H9 (cell line): ENCODE measurements around the gene HGF. TPM values are rescaled to one million over a fixed set of nuclear protein-coding genes. Genes with fewer than 3 reads are reported as not detected.

Experiments used
- DNase-seq: peaks from one replicate; pipeline ENCODE4 v3.0.0-alpha.2; 2017
- H2AFZ ChIP-seq: one replicate; pipeline ENCODE4 v1.6.1; 2013; ENCODE audit warnings: mild to moderate bottlenecking, low read length, control low read depth, moderate library complexity
- H2AK5ac ChIP-seq: 2 replicates; pipeline ENCODE4 v1.6.1; 2013; ENCODE audit warnings: low read length, control low read depth, mixed read lengths; ENCODE audit not compliant: insufficient read length
- H2BK120ac ChIP-seq: one replicate; pipeline ENCODE4 v1.6.1; 2013; ENCODE audit warnings: low read depth, mild to moderate bottlenecking, low read length, control low read depth, inconsistent platforms; ENCODE audit not compliant: poor library complexity, severe bottlenecking
- H2BK12ac ChIP-seq: 2 replicates; pipeline ENCODE4 v1.6.1; 2013; ENCODE audit warnings: low read length, control low read depth, mixed read lengths, low read depth; ENCODE audit not compliant: insufficient read length
- H2BK15ac ChIP-seq: 2 replicates; pipeline ENCODE4 v1.6.1; 2013; ENCODE audit warnings: low read depth, low read length, control low read depth
- H2BK20ac ChIP-seq: one replicate; pipeline ENCODE4 v1.6.1; 2013; ENCODE audit warnings: low read depth, mild to moderate bottlenecking, low read length, control low read depth, inconsistent platforms; ENCODE audit not compliant: poor library complexity, severe bottlenecking
- H2BK5ac ChIP-seq: 2 replicates; pipeline ENCODE4 v1.6.1; 2013; ENCODE audit warnings: low read length, control low read depth, mixed read lengths; ENCODE audit not compliant: insufficient read length
- H3K14ac ChIP-seq: 2 replicates; pipeline ENCODE4 v1.6.1; 2013; ENCODE audit warnings: low read length, control low read depth; ENCODE audit not compliant: insufficient read depth
- H3K18ac ChIP-seq: 2 replicates; pipeline ENCODE4 v1.6.1; 2013; ENCODE audit warnings: low read depth, mild to moderate bottlenecking, mixed read lengths, low read length, control low read depth; ENCODE audit not compliant: insufficient read length
- H3K23ac ChIP-seq: 2 replicates; pipeline ENCODE4 v1.6.1; 2013; ENCODE audit warnings: low read length, control low read depth, mixed read lengths, low read depth; ENCODE audit not compliant: insufficient read length
- H3K23me2 ChIP-seq: 2 replicates; pipeline ENCODE4 v1.6.1; 2013; ENCODE audit warnings: low read depth, mild to moderate bottlenecking, mixed read lengths, low read length, control low read depth; ENCODE audit not compliant: insufficient read length, poor library complexity, severe bottlenecking
- H3K27ac ChIP-seq: 2 replicates; pipeline ENCODE4 v1.5.1; 2013; ENCODE audit warnings: low read length, control low read depth, mixed read lengths, low read depth; ENCODE audit not compliant: insufficient read length
- H3K27me3 ChIP-seq: 2 replicates; pipeline ENCODE4 v1.6.1; 2013; ENCODE audit warnings: low read length, control low read depth, inconsistent platforms; ENCODE audit not compliant: insufficient read depth
- H3K4ac ChIP-seq: 2 replicates; pipeline ENCODE4 v1.6.1; 2013; ENCODE audit warnings: low read depth, mild to moderate bottlenecking, control low read depth, inconsistent platforms, low read length, moderate library complexity
- H3K4me1 ChIP-seq: 2 replicates; pipeline ENCODE4 v1.6.1; 2013; ENCODE audit warnings: low read length, control low read depth, inconsistent platforms; ENCODE audit not compliant: insufficient read depth
- H3K4me2 ChIP-seq: 2 replicates; pipeline ENCODE4 v1.6.1; 2013; ENCODE audit warnings: low read length, control low read depth, mixed read lengths; ENCODE audit not compliant: insufficient read length, insufficient read depth
- H3K56ac ChIP-seq: 2 replicates; pipeline ENCODE4 v1.6.1; 2013; ENCODE audit warnings: low read depth, mild to moderate bottlenecking, mixed read lengths, low read length, control low read depth; ENCODE audit not compliant: insufficient read length
- H3K79me1 ChIP-seq: 2 replicates; pipeline ENCODE4 v1.6.1; 2013; ENCODE audit warnings: low read depth, mild to moderate bottlenecking, moderate library complexity, low read length, control low read depth, inconsistent platforms; ENCODE audit not compliant: insufficient read depth, poor library complexity, severe bottlenecking
- H3K79me2 ChIP-seq: 2 replicates; pipeline ENCODE4 v1.6.1; 2013; ENCODE audit warnings: low read length, control low read depth, inconsistent platforms; ENCODE audit not compliant: insufficient read depth
- H3K9ac ChIP-seq: 2 replicates; pipeline ENCODE4 v1.6.1; 2013; ENCODE audit warnings: low read length, control low read depth, mixed read lengths; ENCODE audit not compliant: insufficient read length; ENCODE audit errors: extremely low read depth
- H3K9me3 ChIP-seq: one replicate; pipeline ENCODE4 v1.6.1; 2013; ENCODE audit warnings: low read depth, low read length, inconsistent platforms; ENCODE audit not compliant: control insufficient read depth
- H3T11ph ChIP-seq: one replicate; pipeline ENCODE4 v1.6.1; 2013; ENCODE audit warnings: mild to moderate bottlenecking, low read length, control low read depth, inconsistent platforms
- H4K20me1 ChIP-seq: one replicate; pipeline ENCODE4 v1.6.1; 2013; ENCODE audit not compliant: control insufficient read depth, insufficient read length, insufficient read depth
- H4K5ac ChIP-seq: 2 replicates; pipeline ENCODE4 v1.6.1; 2013; ENCODE audit warnings: low read depth, mild to moderate bottlenecking, mixed read lengths, low read length, control low read depth; ENCODE audit not compliant: insufficient read length
- H4K8ac ChIP-seq: replicated peaks from 2 replicates; pipeline ENCODE4 v1.6.1; 2013; ENCODE audit warnings: low read length, control low read depth, mixed read lengths, low read depth; ENCODE audit not compliant: insufficient read length
- H4K91ac ChIP-seq: 2 replicates; pipeline ENCODE4 v1.6.1; 2013; ENCODE audit warnings: low read depth, mild to moderate bottlenecking, moderate library complexity, mixed read lengths, low read length, control low read depth; ENCODE audit not compliant: insufficient read length
- H3K27ac Mint-ChIP-seq, 3 experiments: 2 replicates in 2 of 3; 3 replicates in 1 of 3; pipeline ENCODE4 v1.8.0; 2020 to 2021; ENCODE audit warnings: mixed read lengths in 3 of 3, mild to moderate bottlenecking in 1 of 3, moderate library complexity in 1 of 3
- H3K27me3 Mint-ChIP-seq: 2 replicates; pipeline ENCODE4 v1.8.0; 2021; ENCODE audit warnings: low read depth, mild to moderate bottlenecking, moderate library complexity, mixed read lengths
- H3K36me3 Mint-ChIP-seq, 3 experiments: 2 replicates in 2 of 3; 3 replicates in 1 of 3; pipeline ENCODE4 v1.8.0; 2020 to 2021; ENCODE audit warnings: low read depth in 3 of 3, mixed read lengths in 3 of 3; ENCODE audit not compliant: insufficient read depth in 1 of 3
- H3K4me1 Mint-ChIP-seq, 2 experiments: 2 replicates each; pipeline ENCODE4 v1.8.0; 2020; ENCODE audit warnings: mixed read lengths in 2 of 2
- H3K4me3 Mint-ChIP-seq, 2 experiments: 2 replicates in 1 of 2; 3 replicates in 1 of 2; pipeline ENCODE4 v1.8.0; 2020 to 2021; ENCODE audit warnings: mild to moderate bottlenecking in 2 of 2, mixed read lengths in 2 of 2, moderate library complexity in 1 of 2
- H3K9me3 Mint-ChIP-seq, 2 experiments: 2 replicates in 1 of 2; 3 replicates in 1 of 2; pipeline ENCODE4 v1.8.0; 2020; ENCODE audit warnings: mild to moderate bottlenecking in 2 of 2, mixed read lengths in 2 of 2, moderate library complexity in 1 of 2
- WGBS: extraction: QIAGEN DNeasy Blood & Tissue Kit; methylation state at CpG from one replicate; pipeline ENCODE4 v1.1.7; 2013; ENCODE audit warnings: missing lambda C conversion rate, low lambda C conversion rate, mixed read lengths; ENCODE audit not compliant: insufficient read length; ENCODE audit errors: extremely low coverage; 5-methylcytosine and 5-hydroxymethylcytosine counted together
- total RNA-seq: library from RNA; stranded (reverse); gene quantifications from 2 replicates; pipeline ENCODE4 v1.2.1, GENCODE V29; 2021
- TF ChIP-seq, protein P1 (sequence below): fragments of 200-600 bp; sonication (generic); conservative IDR thresholded peaks from 3 replicates; pipeline ENCODE4 v1.8.0; 2021; ENCODE audit warnings: antibody characterized with exemption, mild to moderate bottlenecking

HGF gene
- total RNA-seq, 1 experiment from 2014 or later = 0.15 TPM

DNA sequence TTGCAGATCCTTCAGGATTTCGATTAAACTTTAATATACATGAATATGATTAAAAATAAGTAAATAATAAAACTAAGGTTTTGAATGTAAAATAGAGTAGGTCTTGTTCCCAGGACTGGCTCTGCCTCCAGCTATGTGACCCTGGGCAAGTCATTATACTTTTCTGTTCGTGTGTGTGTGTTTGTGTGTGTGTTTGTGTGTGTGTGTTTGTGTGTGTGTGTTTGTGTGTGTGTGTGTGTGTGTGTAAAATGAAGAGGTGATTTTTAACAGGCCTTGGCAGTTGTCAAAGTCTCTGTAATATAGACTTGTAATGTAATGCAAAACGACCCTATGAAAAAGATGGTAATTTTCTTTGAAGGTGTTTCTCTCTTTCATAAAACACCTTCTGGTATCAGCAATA is 79.2 kb downstream of the HGF start:
- Histone ChIP-seq H3K23me2 (no peaks in the 10 kb centered on the region), H2AK5ac (no peak overlapping the region), H4K91ac (no peak overlapping the region), H3K18ac (no peak overlapping the region), H4K8ac (no peak overlapping the region), H3K9ac (no peak overlapping the region), H2BK15ac (no peak overlapping the region), H3T11ph (no peak overlapping the region), H2BK20ac (no peak overlapping the region), H2BK5ac (no peak overlapping the region), H3K4me2 (no peak overlapping the region), H4K20me1 (no peaks in the 10 kb centered on the region), H2BK12ac (no peak overlapping the region), H3K56ac (no peak overlapping the region), H3K79me2 (no peaks in the 10 kb centered on the region), H4K5ac (no peak overlapping the region), H3K23ac (no peak overlapping the region), H2BK120ac (no peak overlapping the region), H3K4ac (no peak overlapping the region), H2AFZ (no peak overlapping the region), H3K79me1 (no peaks in the 10 kb centered on the region), H3K14ac (no peak overlapping the region), H3K4me1 (peaks cover 9% of the 10 kb centered on the region), H3K27me3 (no peaks in the 10 kb centered on the region), H3K9me3 (no peaks in the 10 kb centered on the region), H3K27ac (no peak overlapping the region)
- peak overlapping the region in 2 of 3 experiments; percentile 94 to 95; a peak in 5 of 7 replicates for H3K27ac Mint-ChIP-seq
- H3K36me3 Mint-ChIP-seq = no peaks in the 10 kb centered on the region
- no peaks in the 10 kb centered on the region for H3K27me3 Mint-ChIP-seq
- peaks cover 41 to 46% of the 10 kb centered on the region in 2 experiments for H3K4me1 Mint-ChIP-seq
- no peaks in the 10 kb centered on the region; a peak in 1 of 5 replicates for H3K9me3 Mint-ChIP-seq
- H3K4me3 Mint-ChIP-seq = peak overlapping the region in 1 of 2 experiments; percentile 22; a peak in 1 of 5 replicates
- DNase-seq = no peak
- TF ChIP-seq, protein P1, sequence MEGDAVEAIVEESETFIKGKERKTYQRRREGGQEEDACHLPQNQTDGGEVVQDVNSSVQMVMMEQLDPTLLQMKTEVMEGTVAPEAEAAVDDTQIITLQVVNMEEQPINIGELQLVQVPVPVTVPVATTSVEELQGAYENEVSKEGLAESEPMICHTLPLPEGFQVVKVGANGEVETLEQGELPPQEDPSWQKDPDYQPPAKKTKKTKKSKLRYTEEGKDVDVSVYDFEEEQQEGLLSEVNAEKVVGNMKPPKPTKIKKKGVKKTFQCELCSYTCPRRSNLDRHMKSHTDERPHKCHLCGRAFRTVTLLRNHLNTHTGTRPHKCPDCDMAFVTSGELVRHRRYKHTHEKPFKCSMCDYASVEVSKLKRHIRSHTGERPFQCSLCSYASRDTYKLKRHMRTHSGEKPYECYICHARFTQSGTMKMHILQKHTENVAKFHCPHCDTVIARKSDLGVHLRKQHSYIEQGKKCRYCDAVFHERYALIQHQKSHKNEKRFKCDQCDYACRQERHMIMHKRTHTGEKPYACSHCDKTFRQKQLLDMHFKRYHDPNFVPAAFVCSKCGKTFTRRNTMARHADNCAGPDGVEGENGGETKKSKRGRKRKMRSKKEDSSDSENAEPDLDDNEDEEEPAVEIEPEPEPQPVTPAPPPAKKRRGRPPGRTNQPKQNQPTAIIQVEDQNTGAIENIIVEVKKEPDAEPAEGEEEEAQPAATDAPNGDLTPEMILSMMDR = no peak
- no CpG with 5 or more reads among the region's 3 CpGs for WGBS
